SK-N-DZ (cell line): ENCODE results near the gene ZNF764. TPM values are rescaled to one million over a fixed set of nuclear protein-coding genes. Genes with fewer than 3 reads are reported as not detected.
"Not testable (repeated sequence)": the region's sequence is repeated elsewhere in the genome, so short reads cannot be mapped to it uniquely, and the experiment has no call there.

Source experiments
- DNase-seq: peaks from one replicate; pipeline ENCODE4 v3.0.0-alpha.2; 2015; ENCODE audit warnings: low spot score
- polyA plus RNA-seq, 2 experiments: library from polyadenylated mRNA; depleted of rRNA; stranded (reverse); fragments of >200 nt; gene quantifications; 2 replicates each; pipeline ENCODE4 v1.2.3, GENCODE V29; 2014

Gene ZNF764
- 18.1 and 19.4 TPM in 2 replicates for polyA plus RNA-seq (2014; cell fraction: cytosol; rRNA removed)
- 13.6 and 21.7 TPM in 2 replicates for polyA plus RNA-seq (2014; cell fraction: nucleus; rRNA removed)

GRCh38 chr16:30557957-30558788 is at the start of gene ZNF764:
Gene ZNF764 (minus strand): TSS chr16:30558374. CDS start chr16:30558182, 192 bp downstream.
- peak; percentile 98 for DNase-seq

DNA sequence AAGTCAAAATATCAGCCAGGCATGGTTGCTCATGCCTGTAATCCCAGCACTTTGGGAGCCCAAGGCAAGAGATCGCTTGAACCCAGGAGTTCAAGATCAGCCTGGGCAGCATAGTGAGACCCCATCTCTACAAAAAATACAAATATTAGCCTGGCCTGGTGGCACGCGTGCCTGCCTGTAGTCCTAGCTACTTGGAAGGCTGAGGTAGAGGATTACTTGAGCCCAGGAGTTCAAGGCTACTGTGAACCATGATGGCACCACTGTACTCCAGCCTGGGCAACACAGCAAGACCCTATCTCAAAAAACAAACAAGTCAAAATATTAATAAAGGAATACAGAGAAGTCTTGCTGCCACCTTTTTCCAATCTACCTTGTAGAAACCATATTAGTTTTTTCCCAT is 47.8 kb upstream of the ZNF764 start:
- DNase-seq, result no peak

DNA sequence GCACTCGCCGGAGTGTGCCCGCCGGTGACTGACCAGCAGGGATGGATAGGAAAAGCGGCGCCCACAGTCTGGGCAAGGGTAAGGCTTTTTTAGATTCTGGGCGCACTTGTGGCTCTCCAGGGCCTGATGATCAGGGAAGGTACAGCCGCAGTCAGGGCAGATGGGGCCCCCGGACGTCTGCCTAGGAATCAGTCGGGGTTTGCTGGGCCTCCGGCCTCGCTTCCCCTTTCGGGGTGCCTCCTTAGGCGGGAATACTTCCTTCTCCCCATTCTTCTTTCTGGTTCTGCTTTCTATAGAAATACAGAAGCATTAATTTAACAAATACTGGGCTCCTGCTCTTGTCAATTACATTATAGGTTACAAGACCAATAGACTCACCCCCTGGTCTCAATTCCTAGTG is 47.0 kb upstream of the ZNF764 start:
- no peak for DNase-seq

DNA sequence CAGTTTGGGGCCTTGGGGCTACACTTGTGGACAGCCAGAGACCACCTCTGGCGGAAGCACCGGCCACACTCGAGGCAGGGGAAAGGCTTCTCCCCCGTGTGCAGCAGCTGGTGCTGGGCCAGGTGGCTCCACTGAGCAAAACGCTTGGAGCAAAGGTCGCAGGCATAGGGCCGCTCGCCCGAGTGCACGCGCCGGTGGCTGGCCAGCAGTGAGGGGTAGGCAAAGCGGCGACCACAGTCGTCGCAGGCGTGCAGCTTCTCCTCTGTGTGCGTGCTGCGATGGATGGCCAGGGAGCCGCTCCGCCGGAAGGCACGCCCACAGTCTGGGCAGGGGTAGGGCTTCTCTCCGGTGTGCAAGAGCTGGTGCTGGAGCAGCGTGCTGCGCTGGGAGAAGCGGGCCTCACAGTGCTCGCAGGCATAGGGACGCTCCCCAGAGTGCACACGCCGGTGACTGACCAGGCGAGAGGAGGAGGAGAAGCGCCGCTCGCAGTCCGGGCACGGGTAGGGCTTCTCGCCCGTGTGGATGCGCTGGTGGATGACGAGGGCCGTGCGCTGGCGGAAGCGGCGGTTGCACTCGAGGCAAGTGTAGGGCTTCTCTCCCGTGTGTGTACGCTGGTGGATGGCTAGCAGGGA is 46.3 kb upstream of the ZNF764 start:
- DNase-seq, result no peak

GRCh38 chr16:30603945-30604315 is 45.8 kb upstream of the ZNF764 start:
- DNase-seq, result no peak

GRCh38 chr16:30602616-30603277 is 44.6 kb upstream of the ZNF764 start:
- DNase-seq, result no peak

GRCh38 chr16:30601966-30602365 is 43.8 kb upstream of the ZNF764 start:
- no peak for DNase-seq

GRCh38 chr16:30600929-30601328 is 42.8 kb upstream of the ZNF764 start:
- no peak for DNase-seq

- DNase-seq, result no peak
Observed at GRCh38 chr16:30600215-30600614, 42.0 kb upstream of the ZNF764 start.

DNA sequence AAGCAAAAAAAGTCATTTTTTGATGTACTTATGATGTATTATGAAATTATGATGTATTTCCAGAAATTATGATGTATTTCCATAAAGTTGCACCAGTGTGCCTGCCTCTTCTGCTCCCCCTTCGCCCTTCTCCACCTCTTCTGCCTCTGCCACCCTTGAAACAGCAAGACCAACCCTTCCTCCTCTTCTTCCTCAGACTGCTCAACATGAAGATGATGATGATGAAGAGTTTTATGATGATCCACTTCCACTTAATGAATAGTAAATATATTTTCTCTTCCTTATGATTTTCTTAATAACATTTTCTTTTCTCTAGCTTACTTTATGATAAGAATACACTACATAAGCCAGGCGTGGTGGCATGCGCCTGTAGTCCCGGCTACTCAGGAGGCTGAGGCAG is 34.7 kb upstream of the ZNF764 start:
- no peak for DNase-seq

- not testable (repeated sequence) for DNase-seq
Observed at GRCh38 chr16:30590869-30591268, 32.7 kb upstream of the ZNF764 start.

GRCh38 chr16:30589582-30589981 is 31.4 kb upstream of the ZNF764 start:
- DNase-seq, result not testable (repeated sequence)

- no peak for DNase-seq
Observed at GRCh38 chr16:30588651-30589050, 30.5 kb upstream of the ZNF764 start.

- peak; percentile 98 for DNase-seq
Observed at GRCh38 chr16:30585400-30586191, 27.4 kb upstream of the ZNF764 start, which contains the start of gene ZNF785. Gene ZNF785 (minus strand): TSS chr16:30585697. CDS start chr16:30585611, 86 bp downstream.

GRCh38 chr16:30585022-30585399 is 26.8 kb upstream of the ZNF764 start:
- no peak for DNase-seq

DNA sequence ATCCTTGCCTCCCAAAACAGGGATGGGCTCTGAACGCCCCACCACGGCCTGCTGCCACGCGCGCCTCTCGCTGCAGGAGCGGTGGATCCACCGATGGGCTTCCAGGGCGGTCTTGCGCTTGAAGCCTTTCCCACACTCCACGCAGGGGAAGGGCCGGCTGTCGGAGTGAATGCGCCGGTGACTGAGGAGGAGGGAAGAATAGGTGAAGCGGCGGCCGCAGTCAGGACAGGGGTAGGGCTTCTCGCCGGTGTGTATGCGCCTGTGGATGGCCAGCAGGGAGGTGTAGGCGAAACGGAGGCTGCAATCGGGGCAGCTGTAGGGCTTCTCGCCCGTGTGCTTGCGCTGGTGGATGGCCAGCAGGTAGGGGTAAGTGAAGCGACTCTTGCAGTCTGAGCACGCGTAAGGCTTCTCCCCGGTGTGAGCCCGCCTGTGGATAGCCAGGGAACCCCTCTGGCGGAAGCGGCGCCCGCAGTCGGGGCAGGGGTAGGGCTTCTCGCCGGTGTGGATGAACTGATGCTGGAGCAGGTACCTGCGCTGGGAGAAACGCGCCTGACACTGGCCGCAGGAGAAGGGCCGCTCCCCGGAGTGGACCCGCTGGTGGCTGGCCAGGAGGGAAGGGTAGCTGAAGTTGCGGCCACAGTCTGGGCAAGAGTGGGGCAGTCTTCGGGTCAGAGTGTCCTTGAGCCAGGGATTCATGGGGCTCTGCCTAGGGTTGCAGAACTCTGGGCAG is 24.6 kb upstream of the ZNF764 start:
- DNase-seq, result no peak

- no peak for DNase-seq
Observed at GRCh38 chr16:30581457-30581856, 23.3 kb upstream of the ZNF764 start.

DNA sequence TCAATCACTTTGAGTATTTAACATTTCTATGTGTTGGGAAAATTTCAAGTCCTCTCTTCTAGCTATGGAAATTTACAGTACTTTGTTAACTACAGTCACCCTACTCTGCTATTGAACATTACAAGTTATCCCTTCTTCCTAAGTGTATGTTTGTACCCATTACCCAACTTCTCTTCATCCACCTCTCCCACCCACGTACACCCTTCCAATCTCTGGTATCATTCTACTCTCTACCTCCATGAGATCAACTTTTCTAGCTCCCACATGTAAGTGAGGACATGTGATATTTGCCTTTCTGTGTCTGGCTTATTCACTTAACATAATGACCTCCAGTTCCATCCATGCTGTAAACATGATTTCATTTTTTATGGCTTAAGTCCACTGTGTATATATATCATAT is 16.5 kb upstream of the ZNF764 start:
- DNase-seq, result no peak

DNA sequence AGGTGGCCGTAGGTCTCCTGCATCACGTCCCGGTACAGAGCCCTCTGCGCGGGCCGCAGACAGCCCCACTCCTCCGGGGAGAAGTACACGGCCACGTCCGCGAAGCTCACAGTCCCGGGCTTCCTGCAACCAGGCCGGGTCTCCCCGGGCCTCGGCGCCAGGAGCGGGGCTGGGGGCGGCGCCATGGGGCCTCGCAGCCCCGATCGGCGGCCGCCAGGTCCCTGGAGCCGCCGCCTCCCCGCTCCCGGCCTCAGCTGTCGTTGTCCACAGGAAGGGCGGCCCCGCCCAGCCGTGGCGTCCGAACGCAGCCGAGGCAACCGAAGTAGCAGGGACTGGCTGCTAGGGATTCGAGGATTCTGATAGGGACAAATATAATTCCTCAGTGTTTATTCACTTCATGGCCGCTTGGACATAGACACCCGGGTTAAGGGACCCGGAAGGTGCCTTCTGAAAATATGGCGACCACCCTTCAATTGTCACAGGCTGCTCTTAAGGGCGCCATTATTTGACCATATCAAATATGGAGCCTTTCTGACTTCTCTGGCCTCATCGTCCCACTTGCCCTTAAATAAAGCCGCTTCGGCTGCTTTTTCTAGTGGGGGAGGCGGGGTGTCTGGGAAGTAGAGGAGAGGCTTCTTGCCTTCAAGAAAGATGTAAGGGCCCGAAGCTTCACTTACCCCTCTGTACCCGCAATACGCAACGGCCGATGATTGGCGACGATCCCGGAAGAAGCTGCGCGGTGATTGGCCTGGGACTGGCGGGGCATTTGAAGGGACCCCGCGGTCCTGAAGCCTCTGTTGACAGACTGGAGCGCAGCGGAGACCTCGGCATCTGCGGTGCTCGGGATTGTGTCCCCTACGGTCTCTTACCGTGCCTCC is 13.5 kb upstream of the ZNF764 start, which contains the start of gene ZNF688:
ZNF688 (minus strand) TSS at position 270 of the 878 bp plus-strand sequence; CDS start at position 185, 85 bp downstream.
- DNase-seq, result peak; percentile 98
